Activated CD8-positive, alpha-beta T cell treated with anti-CD3 and anti-CD28 coated beads, Interleukin-2, amount 10 ng/mL, durations not matched to agents 7 days and 5 days (primary cell): ENCODE measurements around the gene KRTAP12-2. TPM values are rescaled to one million over a fixed set of nuclear protein-coding genes. Genes with fewer than 3 reads are reported as not detected.
"Not testable (repeated sequence)": the region's sequence is repeated elsewhere in the genome, so short reads cannot be mapped to it uniquely, and the experiment has no call there.

Experiments used
- ATAC-seq: fragments of 150-1000 bp; cut with Tn5 transposase; one replicate; pipeline ENCODE4 v1.10.0; 2021; ENCODE audit warnings: moderate library complexity
- CTCF ChIA-PET: fragments of 350-600 bp; sonication (Branson Sonifier 250); formaldehyde crosslinking; loops from one replicate; lab custom pipeline; 2021; ENCODE audit warnings: antibody characterized with exemption; lab: Charles Lee
- POLR2A ChIA-PET: fragments of 350-600 bp; sonication (Branson Sonifier 250); formaldehyde crosslinking; loops from one replicate; lab custom pipeline; 2021; ENCODE audit warnings: antibody characterized with exemption; lab: Charles Lee
- DNase-seq: peaks from one replicate; pipeline ENCODE4 v3.0.0-alpha.2; 2020
- H3K27ac Mint-ChIP-seq: one replicate; pipeline ENCODE4 v1.8.0; 2021; ENCODE audit warnings: mild to moderate bottlenecking, mixed read lengths
- H3K27me3 Mint-ChIP-seq: one replicate; pipeline ENCODE4 v1.8.0; 2021; ENCODE audit warnings: low read depth, mixed read lengths
- H3K36me3 Mint-ChIP-seq: one replicate; pipeline ENCODE4 v1.8.0; 2021; ENCODE audit warnings: low read depth, mixed read lengths
- H3K4me1 Mint-ChIP-seq: one replicate; pipeline ENCODE4 v1.8.0; 2021; ENCODE audit warnings: low read depth, mixed read lengths
- H3K4me3 Mint-ChIP-seq: one replicate; pipeline ENCODE4 v1.8.0; 2021; ENCODE audit warnings: mild to moderate bottlenecking, mixed read lengths
- H3K9me3 Mint-ChIP-seq: one replicate; pipeline ENCODE4 v1.8.0; 2022; ENCODE audit warnings: mixed read lengths; ENCODE audit not compliant: insufficient read depth
- total RNA-seq, 2 experiments: library from RNA; stranded (reverse); gene quantifications; one replicate each; pipeline ENCODE4 v1.2.3, GENCODE V29; 2021

The KRTAP12-2 gene
- total RNA-seq, 2 experiments from 2014 or later: not detected

- H3K4me3 Mint-ChIP-seq: no peak overlapping the region
- ChIA-PET POLR2A (no interaction called here), CTCF (no interaction called here)
- DNase-seq (peak; percentile 13), ATAC-seq (no peak)
- H3K9me3 Mint-ChIP-seq: peaks cover 50% of the 10 kb centered on the region
- H3K27me3 Mint-ChIP-seq: peaks cover 5% of the 10 kb centered on the region
- H3K4me1 Mint-ChIP-seq: no peaks in the 10 kb centered on the region
- no peak overlapping the region for H3K27ac Mint-ChIP-seq
- H3K36me3 Mint-ChIP-seq: peaks cover 10% of the 10 kb centered on the region
Observed at GRCh38 chr21:44643741-44644310, 22.9 kb downstream of the KRTAP12-2 start.

- H3K4me1 Mint-ChIP-seq: no peaks in the 10 kb centered on the region
- H3K36me3 Mint-ChIP-seq: peaks cover 8% of the 10 kb centered on the region
- DNase-seq (peak; percentile 7), ATAC-seq (no peak)
- POLR2A ChIA-PET: interaction anchor here (0.6 kb wide), 1 partner anchor 10 kb away, joined by 3 read pairs; no protein-coding TSS in a partner anchor
- CTCF ChIA-PET: no interaction called here
- H3K27ac Mint-ChIP-seq: no peak overlapping the region
- H3K4me3 Mint-ChIP-seq: no peak overlapping the region
- peaks cover 5% of the 10 kb centered on the region for H3K27me3 Mint-ChIP-seq
- peaks cover 50% of the 10 kb centered on the region for H3K9me3 Mint-ChIP-seq
Observed at GRCh38 chr21:44640761-44641160, 26.0 kb downstream of the KRTAP12-2 start.

GRCh38 chr21:44639331-44639655, 27.4 kb downstream of the KRTAP12-2 start:
- ChIA-PET CTCF (no interaction called here), POLR2A (interaction anchor here (0.6 kb wide), 1 partner anchor 48 kb away, joined by 3 read pairs; no protein-coding TSS in a partner anchor)
- Mint-ChIP-seq H3K4me1 (no peaks in the 10 kb centered on the region), H3K36me3 (peaks cover 2% of the 10 kb centered on the region), H3K27ac (no peak overlapping the region), H3K27me3 (peaks cover 11% of the 10 kb centered on the region), H3K9me3 (peaks cover 44% of the 10 kb centered on the region), H3K4me3 (no peak overlapping the region)
- ATAC-seq (no peak), DNase-seq (no peak)

- CTCF ChIA-PET, ATAC-seq, H3K27ac Mint-ChIP-seq, H3K36me3 Mint-ChIP-seq, H3K4me3 Mint-ChIP-seq, H3K4me1 Mint-ChIP-seq: not testable (repeated sequence)
- Mint-ChIP-seq H3K27me3 (peaks cover 13% of the 10 kb centered on the region), H3K9me3 (peaks cover 45% of the 10 kb centered on the region)
- DNase-seq: peak; percentile 13
- POLR2A ChIA-PET: interaction anchor here (0.6 kb wide), 1 partner anchor 48 kb away, joined by 3 read pairs; no protein-coding TSS in a partner anchor
Observed at GRCh38 chr21:44638506-44639330, 28.0 kb downstream of the KRTAP12-2 start.

GRCh38 chr21:44637851-44638348, 28.8 kb downstream of the KRTAP12-2 start:
- H3K36me3 Mint-ChIP-seq, H3K4me1 Mint-ChIP-seq, ATAC-seq, POLR2A ChIA-PET, CTCF ChIA-PET, DNase-seq, H3K27ac Mint-ChIP-seq, H3K4me3 Mint-ChIP-seq: not testable (repeated sequence)
- Mint-ChIP-seq H3K27me3 (peaks cover 15% of the 10 kb centered on the region), H3K9me3 (peaks cover 45% of the 10 kb centered on the region)

- Mint-ChIP-seq H3K36me3 (peaks cover 4% of the 10 kb centered on the region), H3K27me3 (peaks cover 15% of the 10 kb centered on the region), H3K4me3 (no peak within 1 kb of the TSS), H3K27ac (no peak within 1 kb of the TSS), H3K9me3 (peaks cover 44% of the 10 kb centered on the region), H3K4me1 (no peaks in the 10 kb centered on the region)
- ChIA-PET CTCF (no interaction called here), POLR2A (no interaction called here)
- ATAC-seq (no peak), DNase-seq (no peak)
Observed at GRCh38 chr21:44637018-44637850, 29.5 kb downstream of the KRTAP12-2 start, which contains the start of gene KRTAP10-10. Gene KRTAP10-10, plus strand, starts transcription at chr21:44637356. Its CDS starts 62 bp downstream, at chr21:44637418.

GRCh38 chr21:44636209-44637017, 30.3 kb downstream of the KRTAP12-2 start:
- ATAC-seq (no peak), DNase-seq (no peak)
- H3K4me1 Mint-ChIP-seq: no peaks in the 10 kb centered on the region

GRCh38 chr21:44632067-44632466, 34.7 kb downstream of the KRTAP12-2 start:
- H3K4me1 Mint-ChIP-seq: peaks cover 14% of the 10 kb centered on the region
- ATAC-seq (no peak), DNase-seq (no peak)
- CTCF ChIA-PET: no interaction called here
- H3K36me3 Mint-ChIP-seq: peaks cover 23% of the 10 kb centered on the region
- peaks cover 44% of the 10 kb centered on the region for H3K9me3 Mint-ChIP-seq
- H3K27ac Mint-ChIP-seq: no peak overlapping the region
- H3K4me3 Mint-ChIP-seq: no peak overlapping the region
- POLR2A ChIA-PET: no interaction called here
- peaks cover 9% of the 10 kb centered on the region for H3K27me3 Mint-ChIP-seq

More at GRCh38 chr21:44636209-44637017, 30.3 kb downstream of the KRTAP12-2 start:
- H3K36me3 Mint-ChIP-seq: peaks cover 8% of the 10 kb centered on the region
- CTCF ChIA-PET: no interaction called here
- peaks cover 12% of the 10 kb centered on the region for H3K27me3 Mint-ChIP-seq
- POLR2A ChIA-PET: no interaction called here
- no peak overlapping the region for H3K4me3 Mint-ChIP-seq
- H3K9me3 Mint-ChIP-seq: peaks cover 45% of the 10 kb centered on the region
- H3K27ac Mint-ChIP-seq: no peak overlapping the region

GRCh38 chr21:44630440-44630839, 36.3 kb downstream of the KRTAP12-2 start:
- Mint-ChIP-seq H3K27ac (peak overlapping the region; percentile 23), H3K4me3 (no peak overlapping the region), H3K4me1 (peaks cover 15% of the 10 kb centered on the region), H3K9me3 (peaks cover 44% of the 10 kb centered on the region), H3K36me3 (peaks cover 23% of the 10 kb centered on the region), H3K27me3 (peaks cover 9% of the 10 kb centered on the region)
- no peak for DNase-seq
- CTCF ChIA-PET: no interaction called here
- ATAC-seq: no peak
- POLR2A ChIA-PET: interaction anchor here (0.7 kb wide), 1 partner anchor 10 kb away, joined by 3 read pairs; no protein-coding TSS in a partner anchor

GRCh38 chr21:44628707-44629391, 37.9 kb downstream of the KRTAP12-2 start:
- ChIA-PET POLR2A (no interaction called here), CTCF (no interaction called here)
- H3K27ac Mint-ChIP-seq: no peak overlapping the region
- peaks cover 47% of the 10 kb centered on the region for H3K9me3 Mint-ChIP-seq
- H3K4me3 Mint-ChIP-seq: no peak overlapping the region
- H3K4me1 Mint-ChIP-seq: peaks cover 15% of the 10 kb centered on the region
- ATAC-seq (no peak), DNase-seq (no peak)
- H3K27me3 Mint-ChIP-seq: peaks cover 6% of the 10 kb centered on the region
- peaks cover 29% of the 10 kb centered on the region for H3K36me3 Mint-ChIP-seq
